IPS-20b (cell line): ENCODE results near the gene MT1B.
A peak's percentile ranks its signal among the peaks of the same experiment; 100 is the strongest.
"Not testable (repeated sequence)": the region's sequence is repeated elsewhere in the genome, so short reads cannot be mapped to it uniquely, and the experiment has no call there.

Source experiments
- H3K27ac ChIP-seq: one replicate; pipeline ENCODE4 v1.5.1; 2013; ENCODE audit warnings: low read length
- H3K27me3 ChIP-seq: 2 replicates; pipeline ENCODE4 v1.6.1; 2013; ENCODE audit warnings: mild to moderate bottlenecking, low read length, inconsistent platforms; ENCODE audit not compliant: insufficient read depth
- H3K36me3 ChIP-seq: 2 replicates; pipeline ENCODE4 v1.6.1; 2013; ENCODE audit warnings: low read depth, mild to moderate bottlenecking, inconsistent platforms, low read length, moderate library complexity; ENCODE audit not compliant: insufficient read depth
- H3K4me1 ChIP-seq: 2 replicates; pipeline ENCODE4 v1.6.1; 2013; ENCODE audit warnings: mild to moderate bottlenecking, control low read depth, inconsistent platforms, low read length, moderate library complexity; ENCODE audit not compliant: insufficient read depth
- H3K4me3 ChIP-seq: 2 replicates; pipeline ENCODE4 v1.5.1; 2013; ENCODE audit warnings: mild to moderate bottlenecking, low read length, inconsistent platforms
- H3K9ac ChIP-seq: 2 replicates; pipeline ENCODE4 v1.6.1; 2013; ENCODE audit warnings: low read depth, mild to moderate bottlenecking, inconsistent platforms, low read length, moderate library complexity
- H3K9me3 ChIP-seq: 2 replicates; pipeline ENCODE4 v1.6.1; 2013; ENCODE audit warnings: mild to moderate bottlenecking, low read depth, low read length, inconsistent platforms; ENCODE audit not compliant: insufficient read depth

The MT1B gene

DNA sequence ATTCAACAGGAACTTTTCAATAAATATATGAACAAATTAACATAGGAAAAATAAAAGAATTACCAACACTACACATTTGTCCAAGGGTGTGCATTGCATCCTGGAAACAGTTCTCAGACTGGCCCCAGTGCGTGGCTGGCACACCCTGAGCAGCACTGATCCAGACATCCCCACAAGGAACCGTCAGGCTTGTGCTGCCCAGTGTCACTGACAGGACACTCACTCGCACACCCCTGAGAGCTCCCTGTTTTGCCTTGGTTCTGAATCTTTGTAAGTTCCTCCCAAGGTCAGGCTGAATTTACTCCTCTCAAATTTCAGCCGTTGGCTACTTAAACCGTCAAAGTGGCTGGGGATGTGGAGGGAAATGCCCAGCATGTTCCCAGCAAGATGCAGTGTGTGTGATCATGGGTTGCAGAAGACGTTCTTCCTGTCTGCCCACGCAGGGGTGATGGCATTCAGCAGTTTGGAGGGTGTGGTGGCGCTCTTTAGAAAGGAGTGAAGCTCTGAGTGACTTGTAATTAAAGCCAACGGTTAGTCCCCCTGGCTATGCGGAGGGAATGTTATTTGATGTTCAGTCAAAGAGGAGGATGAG, 41.6 kb upstream of the MT1B start:
- Histone ChIP-seq H3K4me1 (peaks cover 5% of the 10 kb centered on the region), H3K27ac (no peak overlapping the region)

DNA sequence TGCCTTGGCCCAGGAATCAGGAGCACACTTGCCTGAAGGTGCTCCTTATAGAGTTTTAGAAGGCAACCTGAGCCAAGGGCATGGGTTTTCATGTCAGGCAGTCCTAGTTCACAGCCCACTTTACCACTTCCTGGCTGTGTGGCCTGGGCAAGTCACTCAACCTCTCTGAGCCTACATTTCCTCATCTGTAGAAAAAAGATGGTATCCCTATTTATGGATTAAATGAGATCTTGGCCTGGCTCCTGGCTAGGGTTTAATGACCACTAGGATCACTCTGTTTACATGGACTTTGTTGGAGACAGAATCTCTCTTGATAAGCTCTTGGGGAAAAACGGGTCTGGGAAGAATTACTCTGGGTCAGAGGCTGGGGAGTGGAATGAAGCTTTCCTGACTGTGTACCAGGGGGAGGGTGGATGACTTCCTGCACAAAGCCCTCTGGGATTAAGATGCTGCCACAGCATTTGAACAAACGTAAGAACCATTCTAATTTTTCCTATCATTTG, 41.0 kb upstream of the MT1B start:
- no peak overlapping the region for H3K9ac ChIP-seq
- H3K9me3 ChIP-seq, result no peaks in the 10 kb centered on the region
- peaks cover 5% of the 10 kb centered on the region for H3K4me1 ChIP-seq
- no peaks in the 10 kb centered on the region for H3K36me3 ChIP-seq
- H3K4me3 ChIP-seq, result no peak overlapping the region
- H3K27me3 ChIP-seq, result peaks cover 96% of the 10 kb centered on the region
- no peak overlapping the region for H3K27ac ChIP-seq

More for the DNA sequence above, 41.6 kb upstream of the MT1B start:
- H3K9me3 ChIP-seq, result no peaks in the 10 kb centered on the region
- no peak overlapping the region for H3K4me3 ChIP-seq
- H3K36me3 ChIP-seq, result no peaks in the 10 kb centered on the region
- H3K27me3 ChIP-seq, result peaks cover 94% of the 10 kb centered on the region
- no peak overlapping the region for H3K9ac ChIP-seq

DNA sequence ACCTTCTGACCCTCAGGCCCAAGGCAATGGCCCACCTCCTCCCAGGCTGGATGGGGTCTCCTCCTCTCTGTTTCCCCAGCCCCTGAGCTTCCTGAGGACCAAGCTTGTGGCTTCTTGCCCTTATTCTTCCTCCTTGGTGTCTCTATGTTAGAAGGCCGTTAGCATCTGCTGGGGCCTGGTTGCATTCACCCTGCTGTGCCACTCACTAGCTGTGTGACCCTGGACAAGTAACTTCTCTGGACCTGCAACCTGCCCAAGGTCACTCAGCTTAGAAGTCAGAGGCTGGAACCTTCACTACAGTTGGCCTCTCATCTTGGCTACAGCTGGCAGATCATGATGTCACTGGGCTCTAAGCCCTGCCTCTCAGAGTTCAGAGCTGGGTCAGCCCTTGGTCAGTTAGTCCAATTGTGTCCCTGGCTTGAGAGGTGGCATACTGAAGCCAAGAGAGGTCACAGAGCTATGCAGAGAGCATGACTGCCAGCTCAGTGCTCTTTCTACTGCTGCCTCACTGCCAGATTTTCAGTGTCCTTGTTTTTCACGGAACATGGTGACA, 40.3 kb upstream of the MT1B start:
- Histone ChIP-seq H3K36me3 (no peaks in the 10 kb centered on the region), H3K9ac (no peak overlapping the region), H3K9me3 (no peaks in the 10 kb centered on the region), H3K27ac (no peak overlapping the region), H3K4me1 (peaks cover 5% of the 10 kb centered on the region), H3K4me3 (no peak overlapping the region), H3K27me3 (peaks cover 96% of the 10 kb centered on the region)

DNA sequence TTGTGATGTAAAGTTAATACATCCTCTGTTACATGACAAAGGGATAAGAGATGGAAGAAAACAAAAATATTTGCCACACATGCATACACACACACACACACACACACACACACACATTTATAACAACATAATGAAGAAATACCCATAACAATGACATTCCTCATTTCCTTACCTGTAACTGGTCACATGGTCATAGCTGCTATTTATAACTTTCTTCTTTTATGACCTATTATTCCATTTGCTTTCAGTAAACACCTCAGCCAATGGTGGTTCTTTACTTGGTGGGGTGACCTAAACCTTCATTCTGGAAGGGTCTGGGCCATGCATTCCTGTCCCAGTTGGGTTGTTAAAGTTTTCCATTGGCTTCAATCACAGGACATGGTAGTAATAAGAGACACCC, 38.0 kb upstream of the MT1B start:
- Histone ChIP-seq H3K9me3 (no peaks in the 10 kb centered on the region), H3K27me3 (peaks cover 96% of the 10 kb centered on the region), H3K4me3 (no peak overlapping the region), H3K9ac (no peak overlapping the region), H3K4me1 (peaks cover 9% of the 10 kb centered on the region), H3K36me3 (no peaks in the 10 kb centered on the region), H3K27ac (no peak overlapping the region)

DNA sequence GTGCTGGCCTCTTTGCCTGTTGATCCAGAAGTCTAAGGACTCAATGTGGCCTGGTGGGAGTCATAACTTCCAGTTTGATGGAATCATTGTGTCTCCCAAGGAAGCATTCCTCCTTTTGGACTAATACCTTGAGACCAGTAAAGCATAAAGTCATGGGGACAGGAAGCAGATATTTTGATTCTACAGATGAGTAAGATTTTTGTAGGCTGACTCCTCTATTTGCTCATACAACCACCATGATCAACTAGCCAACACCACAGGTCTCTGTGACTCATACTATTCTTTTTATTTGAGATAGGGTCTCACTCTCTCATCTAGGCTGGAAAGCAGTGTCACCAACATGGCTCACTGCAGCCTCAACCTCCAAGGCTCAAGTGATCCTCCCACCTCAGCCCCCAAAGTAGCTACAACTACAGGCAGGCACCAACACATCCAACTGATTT, 37.1 kb upstream of the MT1B start:
- Histone ChIP-seq H3K36me3 (no peaks in the 10 kb centered on the region), H3K4me1 (peaks cover 6% of the 10 kb centered on the region), H3K9ac (no peak overlapping the region), H3K27me3 (peaks cover 96% of the 10 kb centered on the region), H3K9me3 (no peaks in the 10 kb centered on the region), H3K4me3 (no peak overlapping the region), H3K27ac (no peak overlapping the region)

DNA sequence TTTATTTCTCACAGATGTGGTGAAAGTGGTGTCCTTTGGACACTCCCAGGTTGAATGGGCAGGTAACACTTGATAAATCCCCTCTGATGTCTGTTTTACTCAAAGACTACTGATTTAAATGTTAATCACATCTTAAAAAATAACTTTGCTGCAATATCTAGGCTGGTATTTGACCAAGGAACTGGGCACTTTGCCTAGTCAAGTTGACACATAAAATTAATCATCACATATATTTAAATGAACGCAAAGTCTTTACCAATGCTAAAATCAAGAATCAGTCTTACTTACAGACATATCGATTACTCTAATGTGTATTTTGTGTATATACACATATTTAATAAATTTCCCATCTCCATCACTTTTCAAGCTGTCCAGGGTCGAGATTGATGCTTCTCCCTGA, 36.3 kb upstream of the MT1B start:
- peaks cover 5% of the 10 kb centered on the region for H3K4me1 ChIP-seq
- peaks cover 96% of the 10 kb centered on the region for H3K27me3 ChIP-seq
- no peak overlapping the region for H3K27ac ChIP-seq
- no peaks in the 10 kb centered on the region for H3K9me3 ChIP-seq
- H3K9ac ChIP-seq, result no peak overlapping the region
- H3K4me3 ChIP-seq, result no peak overlapping the region
- H3K36me3 ChIP-seq, result no peaks in the 10 kb centered on the region

DNA sequence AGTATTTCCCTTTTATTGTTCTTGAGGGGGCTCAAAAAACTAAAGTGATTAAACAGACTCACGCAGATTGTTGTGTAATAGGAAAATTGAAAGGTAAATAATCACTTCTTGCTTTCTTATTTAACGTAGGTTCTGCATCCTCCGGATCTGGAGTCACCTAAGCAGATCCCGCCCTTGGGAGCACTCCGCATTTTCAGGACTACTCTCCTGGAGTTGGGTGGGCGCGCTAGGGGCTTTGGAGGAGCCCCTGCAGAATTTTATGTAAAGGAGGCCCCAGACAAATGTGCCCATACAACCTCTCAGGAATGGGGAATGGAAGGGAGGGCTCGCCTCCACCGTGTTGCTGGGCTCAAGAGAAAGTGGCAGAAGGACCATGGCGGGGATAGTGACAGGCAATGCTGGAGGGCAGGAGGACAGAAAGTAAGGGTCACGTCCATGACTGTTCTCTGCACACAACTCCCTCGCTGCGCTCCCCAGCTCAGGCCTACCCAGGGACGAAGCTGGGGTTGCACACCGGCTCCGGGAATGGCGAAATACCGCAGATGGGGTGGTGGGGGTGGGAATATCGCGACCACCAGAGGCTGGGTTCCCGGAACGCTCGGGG, 35.0 kb upstream of the MT1B start:
- no peak overlapping the region for H3K9ac ChIP-seq
- H3K9me3 ChIP-seq, result no peaks in the 10 kb centered on the region
- peaks cover 10% of the 10 kb centered on the region for H3K4me1 ChIP-seq
- H3K27me3 ChIP-seq, result peaks cover 96% of the 10 kb centered on the region
- peak overlapping the region; percentile 66 for H3K4me3 ChIP-seq
- no peak overlapping the region for H3K27ac ChIP-seq
- H3K36me3 ChIP-seq, result no peaks in the 10 kb centered on the region

DNA sequence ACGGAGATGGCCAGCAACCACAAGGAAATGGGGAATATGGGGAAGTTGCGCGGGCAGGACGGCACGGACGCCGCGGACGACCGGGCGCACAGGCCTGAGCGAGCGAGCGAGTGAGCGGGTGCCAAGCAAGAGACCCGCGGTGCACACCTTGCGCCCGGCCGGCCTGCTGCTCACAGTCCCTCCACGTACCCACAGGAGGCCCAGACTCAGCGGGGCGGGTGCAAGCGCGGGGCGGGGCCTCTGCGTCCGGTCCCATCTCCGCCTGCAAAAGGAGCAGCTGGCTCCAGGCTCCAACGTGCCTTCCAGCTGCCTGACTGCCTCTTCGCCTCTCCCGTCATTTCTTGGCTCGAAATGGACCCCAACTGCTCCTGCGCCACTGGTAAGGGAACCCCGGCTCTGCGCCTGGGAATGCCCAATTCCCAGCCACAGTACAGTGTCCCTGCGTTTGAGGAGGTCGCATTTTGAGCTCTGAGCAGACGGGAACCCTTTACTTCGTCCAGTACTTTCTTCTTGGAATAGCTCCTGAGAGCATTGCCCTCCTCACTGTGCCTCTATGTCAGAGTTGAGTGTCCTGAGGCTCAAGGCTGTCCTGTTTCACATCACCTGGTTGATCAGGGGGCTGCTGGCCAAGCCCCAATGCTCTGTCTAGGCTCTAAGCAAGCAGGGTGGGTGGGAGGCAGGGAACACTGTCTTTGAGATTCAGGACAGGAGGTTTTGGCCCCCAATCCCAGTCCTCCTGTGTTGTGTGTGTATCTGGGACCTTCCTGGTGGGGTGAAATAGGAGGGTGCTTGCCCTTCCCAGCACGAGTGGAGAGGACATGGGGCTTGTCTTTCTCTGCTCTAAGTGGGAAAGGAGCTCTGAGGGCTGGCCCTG, 34.2 kb upstream of the MT1B start:
- H3K9me3 ChIP-seq, result no peaks in the 10 kb centered on the region
- H3K4me3 ChIP-seq, result peak overlapping the region; percentile 66
- no peak overlapping the region for H3K27ac ChIP-seq
- peaks cover 16% of the 10 kb centered on the region for H3K4me1 ChIP-seq
- no peak overlapping the region for H3K9ac ChIP-seq
- peaks cover 97% of the 10 kb centered on the region for H3K27me3 ChIP-seq
- no peaks in the 10 kb centered on the region for H3K36me3 ChIP-seq

DNA sequence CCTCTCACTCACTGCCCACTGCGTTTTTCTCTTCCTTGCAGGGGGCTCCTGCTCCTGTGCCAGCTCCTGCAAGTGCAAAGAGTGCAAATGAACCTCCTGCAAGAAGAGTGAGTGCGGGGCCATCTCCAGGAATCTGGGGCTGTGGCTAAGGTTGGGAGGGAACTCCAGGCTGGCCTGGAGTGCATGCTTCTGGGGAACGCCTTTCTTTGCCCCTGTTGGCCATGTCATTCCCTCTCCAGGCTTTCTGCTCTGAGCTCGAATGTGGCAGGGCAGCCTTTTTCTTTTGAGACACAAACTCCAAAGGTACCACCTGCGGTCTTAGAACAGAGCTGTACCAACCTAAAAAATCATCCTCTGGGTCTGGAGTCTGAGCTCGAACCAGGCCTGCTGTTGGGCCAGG, 33.5 kb upstream of the MT1B start:
- Histone ChIP-seq H3K27me3 (peaks cover 100% of the 10 kb centered on the region), H3K4me3 (0 out of 2 replicates have a peak overlapping the region, but pooled peaks have one; percentile 66), H3K36me3 (no peaks in the 10 kb centered on the region), H3K4me1 (peaks cover 16% of the 10 kb centered on the region), H3K9ac (no peak overlapping the region), H3K27ac (no peak overlapping the region), H3K9me3 (no peaks in the 10 kb centered on the region)

DNA sequence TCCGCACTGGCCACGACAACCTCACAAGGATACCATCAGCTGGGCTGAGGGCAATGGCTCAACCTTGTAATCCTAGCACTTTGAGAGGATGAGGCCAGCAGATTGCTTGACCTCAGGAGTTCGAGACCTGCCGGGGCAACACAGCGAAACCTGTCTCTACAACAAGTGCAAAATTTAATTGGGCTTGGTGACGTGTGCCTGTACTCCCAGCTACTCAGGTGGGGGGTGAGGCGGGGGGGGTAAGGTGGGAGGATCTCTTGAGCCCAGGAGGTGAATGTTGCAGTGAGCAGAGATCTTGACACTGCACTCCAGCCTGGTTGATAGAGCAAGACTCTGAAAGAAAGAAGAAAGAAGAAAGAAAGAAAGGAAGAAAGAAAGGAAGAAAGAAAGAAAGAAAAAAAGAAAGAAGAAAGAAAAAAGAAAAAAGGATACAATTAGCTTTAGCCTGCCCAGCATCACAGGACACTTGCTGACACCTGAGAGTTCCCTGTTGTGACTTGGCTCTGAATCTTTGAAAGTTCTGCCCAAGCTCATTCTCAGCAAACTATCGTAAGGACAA, 31.3 kb upstream of the MT1B start:
- H3K4me3 ChIP-seq, result no peak overlapping the region
- peaks cover 100% of the 10 kb centered on the region for H3K27me3 ChIP-seq
- peaks cover 16% of the 10 kb centered on the region for H3K4me1 ChIP-seq
- no peaks in the 10 kb centered on the region for H3K36me3 ChIP-seq
- no peaks in the 10 kb centered on the region for H3K9me3 ChIP-seq
- H3K27ac ChIP-seq, result no peak overlapping the region
- H3K9ac ChIP-seq, result no peak overlapping the region

DNA sequence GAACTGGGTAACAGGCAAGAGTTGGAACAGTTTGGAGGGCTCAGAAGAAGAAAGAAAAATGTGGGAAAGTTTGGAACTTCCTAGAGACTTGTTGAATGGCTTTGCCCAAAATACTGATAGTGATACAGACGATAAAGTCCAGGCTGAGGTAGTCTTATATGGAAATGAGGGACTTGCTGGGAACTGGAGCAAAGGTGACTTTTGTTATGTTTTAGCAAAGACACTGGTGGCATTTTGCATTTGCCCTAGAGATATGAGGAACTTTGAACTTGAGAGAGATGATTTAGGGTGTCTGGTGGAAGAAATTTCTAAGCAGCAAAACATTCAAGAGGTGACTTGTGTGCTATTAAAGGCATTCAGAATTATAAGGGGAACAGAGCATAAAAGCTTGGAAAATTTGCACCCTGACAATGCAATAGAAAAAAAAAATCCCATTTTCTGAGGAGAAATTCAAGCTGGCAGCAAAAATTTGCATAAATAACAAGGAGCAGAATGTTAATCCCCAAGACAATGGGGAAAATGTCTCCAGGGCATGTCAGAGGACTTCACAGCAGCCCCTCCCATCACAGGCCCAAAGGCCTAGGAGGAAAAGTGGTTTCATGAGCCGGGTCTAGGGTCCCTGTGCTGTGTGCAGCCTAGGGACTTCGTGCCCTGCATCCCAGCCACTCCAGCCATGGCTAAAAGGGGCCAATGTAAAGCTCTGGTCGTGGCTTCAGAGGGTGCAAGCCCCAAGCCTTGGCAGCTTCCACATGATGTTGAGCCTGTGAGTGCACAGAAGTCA, 29.8 kb upstream of the MT1B start:
- H3K27ac ChIP-seq, H3K36me3 ChIP-seq, H3K9ac ChIP-seq, H3K9me3 ChIP-seq: not testable (repeated sequence)
- Histone ChIP-seq H3K27me3 (peaks cover 100% of the 10 kb centered on the region), H3K4me3 (0 out of 2 replicates have a peak overlapping the region, but pooled peaks have one; percentile 11), H3K4me1 (peaks cover 18% of the 10 kb centered on the region)
